Panc1 (cell line): ENCODE results near the gene EIF5AL1. TPM values are rescaled to one million over a fixed set of nuclear protein-coding genes. Genes with fewer than 3 reads are reported as not detected.

Experiments
- ATAC-seq: fragments of 200-7000 bp; cut with Tn5 transposase; 2 replicates; pipeline ENCODE4 v1.9.1; 2020; ENCODE audit warnings: mild to moderate bottlenecking, moderate library complexity
- BruUV-seq: library from RNA; stranded (reverse); fragments of 400-500 nt; replicated peaks from 2 replicates; lab custom pipeline; 2021; lab: Mats Ljungman, UMichigan
- CTCF ChIA-PET: fragments of 300-600 bp; sonication (Branson Sonifier 250); formaldehyde crosslinking; loops from one replicate; lab custom pipeline; 2022; ENCODE audit warnings: antibody characterized with exemption; lab: Charles Lee
- POLR2A ChIA-PET: fragments of 300-600 bp; sonication (Branson Sonifier 250); formaldehyde crosslinking; loops from one replicate; lab custom pipeline; 2022; ENCODE audit warnings: antibody characterized with exemption; lab: Charles Lee
- DNase-seq: peaks from one replicate; pipeline ENCODE4 v3.0.0-alpha.2; 2010; ENCODE audit warnings: low read depth, low spot score
- H3K27ac ChIP-seq: 2 replicates; pipeline ENCODE4 v1.5.1; 2011; ENCODE audit warnings: mild to moderate bottlenecking, low read length, inconsistent platforms
- H3K27me3 ChIP-seq: fragments of 200-500 bp; sonication (Bioruptor generic); 2 replicates; pipeline ENCODE4 v1.6.0; 2014; ENCODE audit warnings: low read length, inconsistent platforms; ENCODE audit not compliant: control insufficient read depth, insufficient read depth
- H3K36me3 ChIP-seq: fragments of 200-500 bp; sonication (Bioruptor generic); 2 replicates; pipeline ENCODE4 v1.5.1; 2014; ENCODE audit warnings: inconsistent platforms, mild to moderate bottlenecking, low read length, moderate library complexity; ENCODE audit not compliant: control insufficient read depth, insufficient read depth
- H3K4me1 ChIP-seq: 2 replicates; pipeline ENCODE4 v1.5.1; 2011; ENCODE audit warnings: inconsistent platforms, mild to moderate bottlenecking, low read length, moderate library complexity; ENCODE audit not compliant: control insufficient read depth, insufficient read depth
- H3K4me3 ChIP-seq, 2 experiments: 2 replicates each; pipeline ENCODE4 v1.5.1; 2011 to 2012; ENCODE audit warnings: low read depth in 2 of 2, low read length in 2 of 2, mild to moderate bottlenecking in 2 of 2, inconsistent platforms in 1 of 2, moderate library complexity in 1 of 2
- H3K9me3 ChIP-seq: fragments of 200-500 bp; sonication (Bioruptor generic); 2 replicates; pipeline ENCODE4 v1.5.1; 2014; ENCODE audit warnings: low read depth, mild to moderate bottlenecking, inconsistent platforms, low read length, moderate library complexity; ENCODE audit not compliant: control insufficient read depth, insufficient read depth
- POLR2AphosphoS5 ChIP-seq: IDR thresholded peaks from 2 replicates; pipeline ENCODE4 v1.6.1; 2012; ENCODE audit warnings: mild to moderate bottlenecking, low read depth, low read length, moderate library complexity
- SIN3A ChIP-seq: IDR thresholded peaks from 2 replicates; pipeline ENCODE4 v1.6.1; 2012; ENCODE audit warnings: low read depth, mild to moderate bottlenecking, low read length, moderate library complexity, borderline replicate concordance; ENCODE audit not compliant: insufficient read depth
- TCF7L2 ChIP-seq: IDR thresholded peaks from 2 replicates; pipeline ENCODE4 v1.6.1; 2011; ENCODE audit warnings: mild to moderate bottlenecking, low read depth, low read length, inconsistent platforms
- in situ Hi-C: cut with HindIII; loops from 2 replicates; pipeline ENCODE4 v1.10.0; 2016; ENCODE audit warnings: low sequenced_read_pairs, low pct_unique_long_range_greater_than_20kb
- intact Hi-C: fragments of 100-400 bp; cut with micrococcal nuclease; formaldehyde crosslinking; loops from one replicate; pipeline ENCODE4 v1.10.0; 2022; ENCODE audit not compliant: unreplicated experiment
- total RNA-seq: library from RNA; stranded (reverse); gene quantifications from one replicate; pipeline ENCODE4 v1.2.1, GENCODE V29; 2021; ENCODE audit not compliant: unreplicated experiment
- TF ChIP-seq, protein P1 (sequence below), 2 experiments: IDR thresholded peaks; 2 replicates each; pipeline ENCODE4 v1.6.1; 2011 to 2012; ENCODE audit warnings: low read depth in 2 of 2, control low read depth in 1 of 2, low read length in 1 of 2, mild to moderate bottlenecking in 1 of 2, moderate library complexity in 1 of 2; ENCODE audit not compliant: insufficient read depth in 1 of 2
- TF ChIP-seq, protein P2 (sequence below): fragments of 450-650 bp; IDR thresholded peaks from 2 replicates; pipeline ENCODE4 v1.5.1; 2017; ENCODE audit warnings: mild to moderate bottlenecking

EIF5AL1 gene
- total RNA-seq, 1 experiment from 2014 or later: 1.6 TPM

DNA sequence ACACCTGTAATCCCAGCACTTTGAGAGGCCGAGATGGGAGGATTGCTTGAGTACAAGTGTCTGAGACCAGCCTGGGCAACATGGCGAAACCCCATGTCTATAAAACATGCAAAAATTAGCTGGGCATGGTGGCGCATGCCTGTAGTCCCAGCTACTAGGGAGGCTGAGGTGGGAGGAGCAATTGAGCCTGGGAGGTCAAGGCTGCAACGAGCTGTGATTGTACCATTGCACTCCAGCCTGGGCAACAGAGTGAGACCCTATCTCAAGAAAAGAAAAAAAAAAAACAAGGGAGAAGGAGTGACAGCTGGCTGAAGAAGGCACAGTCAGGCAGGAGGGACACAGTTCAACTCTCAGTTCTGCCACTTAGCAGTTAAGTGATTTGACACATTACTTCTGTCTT, 40.6 kb upstream of the EIF5AL1 start:
- Histone ChIP-seq H3K4me1 (no peaks in the 10 kb centered on the region), H3K27me3 (peaks cover 3% of the 10 kb centered on the region; the same call in 1 of the 2 replicates), H3K4me3 (no peak overlapping the region), H3K27ac (no peak overlapping the region), H3K36me3 (no peaks in the 10 kb centered on the region), H3K9me3 (no peaks in the 10 kb centered on the region)
- ChIA-PET POLR2A (interaction anchor here (0.6 kb wide), 1 partner anchor 8 kb away, joined by 4 read pairs; no protein-coding TSS in a partner anchor), CTCF (no interaction called here)
- DNase-seq (no peak), ATAC-seq (no peak)
- no TSS peak for BruUV-seq
- TF ChIP-seq, protein P1, sequence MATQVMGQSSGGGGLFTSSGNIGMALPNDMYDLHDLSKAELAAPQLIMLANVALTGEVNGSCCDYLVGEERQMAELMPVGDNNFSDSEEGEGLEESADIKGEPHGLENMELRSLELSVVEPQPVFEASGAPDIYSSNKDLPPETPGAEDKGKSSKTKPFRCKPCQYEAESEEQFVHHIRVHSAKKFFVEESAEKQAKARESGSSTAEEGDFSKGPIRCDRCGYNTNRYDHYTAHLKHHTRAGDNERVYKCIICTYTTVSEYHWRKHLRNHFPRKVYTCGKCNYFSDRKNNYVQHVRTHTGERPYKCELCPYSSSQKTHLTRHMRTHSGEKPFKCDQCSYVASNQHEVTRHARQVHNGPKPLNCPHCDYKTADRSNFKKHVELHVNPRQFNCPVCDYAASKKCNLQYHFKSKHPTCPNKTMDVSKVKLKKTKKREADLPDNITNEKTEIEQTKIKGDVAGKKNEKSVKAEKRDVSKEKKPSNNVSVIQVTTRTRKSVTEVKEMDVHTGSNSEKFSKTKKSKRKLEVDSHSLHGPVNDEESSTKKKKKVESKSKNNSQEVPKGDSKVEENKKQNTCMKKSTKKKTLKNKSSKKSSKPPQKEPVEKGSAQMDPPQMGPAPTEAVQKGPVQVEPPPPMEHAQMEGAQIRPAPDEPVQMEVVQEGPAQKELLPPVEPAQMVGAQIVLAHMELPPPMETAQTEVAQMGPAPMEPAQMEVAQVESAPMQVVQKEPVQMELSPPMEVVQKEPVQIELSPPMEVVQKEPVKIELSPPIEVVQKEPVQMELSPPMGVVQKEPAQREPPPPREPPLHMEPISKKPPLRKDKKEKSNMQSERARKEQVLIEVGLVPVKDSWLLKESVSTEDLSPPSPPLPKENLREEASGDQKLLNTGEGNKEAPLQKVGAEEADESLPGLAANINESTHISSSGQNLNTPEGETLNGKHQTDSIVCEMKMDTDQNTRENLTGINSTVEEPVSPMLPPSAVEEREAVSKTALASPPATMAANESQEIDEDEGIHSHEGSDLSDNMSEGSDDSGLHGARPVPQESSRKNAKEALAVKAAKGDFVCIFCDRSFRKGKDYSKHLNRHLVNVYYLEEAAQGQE (IDR thresholded peaks at IDR 0.05; ENCODE audit: insufficient read depth in 1 of 2, low read depth in 2 of 2, low read length in 1 of 2): no peak
- TF ChIP-seq TCF7L2 (no peak), POLR2AphosphoS5 (no peak), SIN3A (no peak)
- TF ChIP-seq, protein P2, sequence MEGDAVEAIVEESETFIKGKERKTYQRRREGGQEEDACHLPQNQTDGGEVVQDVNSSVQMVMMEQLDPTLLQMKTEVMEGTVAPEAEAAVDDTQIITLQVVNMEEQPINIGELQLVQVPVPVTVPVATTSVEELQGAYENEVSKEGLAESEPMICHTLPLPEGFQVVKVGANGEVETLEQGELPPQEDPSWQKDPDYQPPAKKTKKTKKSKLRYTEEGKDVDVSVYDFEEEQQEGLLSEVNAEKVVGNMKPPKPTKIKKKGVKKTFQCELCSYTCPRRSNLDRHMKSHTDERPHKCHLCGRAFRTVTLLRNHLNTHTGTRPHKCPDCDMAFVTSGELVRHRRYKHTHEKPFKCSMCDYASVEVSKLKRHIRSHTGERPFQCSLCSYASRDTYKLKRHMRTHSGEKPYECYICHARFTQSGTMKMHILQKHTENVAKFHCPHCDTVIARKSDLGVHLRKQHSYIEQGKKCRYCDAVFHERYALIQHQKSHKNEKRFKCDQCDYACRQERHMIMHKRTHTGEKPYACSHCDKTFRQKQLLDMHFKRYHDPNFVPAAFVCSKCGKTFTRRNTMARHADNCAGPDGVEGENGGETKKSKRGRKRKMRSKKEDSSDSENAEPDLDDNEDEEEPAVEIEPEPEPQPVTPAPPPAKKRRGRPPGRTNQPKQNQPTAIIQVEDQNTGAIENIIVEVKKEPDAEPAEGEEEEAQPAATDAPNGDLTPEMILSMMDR: no peak
- in situ Hi-C loops: no loop called here
- intact Hi-C loops: no loop called here

DNA sequence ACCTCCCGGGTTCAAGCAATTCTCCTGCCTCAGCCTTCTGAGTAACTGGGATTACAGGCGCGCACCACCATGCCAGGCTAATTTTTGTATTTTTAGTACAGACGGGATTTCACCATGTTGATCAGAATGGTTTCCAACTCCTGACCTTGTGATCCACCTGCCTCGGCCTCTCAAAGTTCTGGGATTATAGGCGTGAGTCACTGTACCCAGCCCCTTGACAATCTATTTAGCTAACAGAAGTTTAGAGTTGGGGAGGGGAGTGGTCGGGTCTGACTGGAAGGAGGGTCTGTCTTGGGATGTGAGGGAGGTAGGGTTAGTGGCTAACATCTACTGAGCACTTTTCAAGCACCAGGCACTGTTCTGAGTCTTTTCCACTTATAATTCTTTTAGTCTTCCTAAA, 39.9 kb upstream of the EIF5AL1 start:
- Histone ChIP-seq H3K4me3 (no peak overlapping the region), H3K27ac (no peak overlapping the region), H3K9me3 (no peaks in the 10 kb centered on the region), H3K36me3 (no peaks in the 10 kb centered on the region), H3K4me1 (no peaks in the 10 kb centered on the region), H3K27me3 (peaks cover 3% of the 10 kb centered on the region; the same call in 1 of the 2 replicates)
- BruUV-seq: no TSS peak
- TF ChIP-seq, protein P2: no peak
- intact Hi-C loops (no loop called here), in situ Hi-C loops (no loop called here)
- DNase-seq (no peak), ATAC-seq (no peak)
- CTCF ChIA-PET: no interaction called here
- POLR2A ChIA-PET: interaction anchor here (0.6 kb wide), 1 partner anchor 8 kb away, joined by 4 read pairs; no protein-coding TSS in a partner anchor
